CD1c-positive myeloid dendritic cell (primary cell): ENCODE results near the gene SCFD2.
A peak's percentile ranks its signal among the peaks of the same experiment; 100 is the strongest.

Source experiments
- DNase-seq: peaks from one replicate; pipeline ENCODE4 v3.0.0-alpha.2; 2016; ENCODE audit errors: extremely low spot score

Gene SCFD2

GRCh38 chr4:52989865-52990264 is 376.0 kb downstream of the SCFD2 start:
- DNase-seq, result no peak

- DNase-seq, result no peak
These were observed 378.3 kb downstream of the SCFD2 start for GRCh38 chr4:52987392-52988056.

GRCh38 chr4:52984462-52984881 is 381.4 kb downstream of the SCFD2 start:
- no peak for DNase-seq

DNA sequence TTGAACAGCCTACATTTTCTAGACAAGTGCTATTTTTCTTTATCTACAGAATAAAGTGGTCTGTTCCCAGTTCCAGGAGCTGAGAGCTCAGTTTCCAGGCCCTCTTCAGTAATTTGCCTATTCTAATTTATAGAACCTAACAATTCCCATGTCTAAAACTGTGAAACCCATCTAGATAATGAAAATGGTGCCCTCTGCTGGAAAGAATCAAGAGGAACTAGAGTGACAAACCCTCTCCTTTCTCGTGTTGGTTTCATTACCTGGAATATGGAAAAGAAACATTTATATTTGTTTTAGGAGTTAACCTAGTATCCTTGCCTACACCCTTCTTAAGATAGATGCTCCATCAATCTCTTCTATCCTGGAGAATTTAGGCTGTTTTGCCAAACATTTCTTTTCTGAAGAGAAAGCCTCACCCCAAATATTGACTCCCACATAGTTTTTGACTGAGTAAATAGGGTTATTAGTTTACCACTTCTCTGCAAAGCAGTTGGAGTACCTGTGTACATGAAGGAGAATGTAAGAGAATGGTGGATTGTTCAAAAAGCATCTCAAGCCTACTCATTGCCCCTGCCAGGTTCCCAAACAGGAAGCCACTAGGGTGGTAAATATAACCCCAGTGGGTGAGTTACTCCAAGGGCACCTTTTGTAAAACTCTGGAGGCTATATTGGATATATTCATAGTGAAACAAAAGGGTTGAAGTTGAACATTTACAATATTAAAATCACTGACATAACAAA is 382.1 kb downstream of the SCFD2 start:
- peak; percentile 64 for DNase-seq

DNA sequence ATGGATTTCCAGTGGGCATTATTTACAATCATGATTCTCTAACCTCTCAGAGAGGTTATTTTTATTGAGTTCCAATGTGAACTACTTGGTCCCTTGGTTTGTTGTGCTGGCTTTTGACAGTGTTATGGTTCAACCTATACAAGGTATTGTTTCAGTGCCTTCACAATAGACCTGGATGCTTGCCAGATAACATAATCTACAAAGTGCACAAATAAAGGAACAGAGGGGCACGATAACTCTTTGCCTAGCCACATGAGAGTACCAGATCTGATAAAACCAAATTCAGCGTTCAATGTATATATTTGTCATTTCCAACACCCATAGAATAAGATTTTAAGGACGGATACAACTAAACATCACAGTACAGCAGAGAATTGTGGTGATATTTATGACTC is 382.9 kb downstream of the SCFD2 start:
- no peak for DNase-seq

DNA sequence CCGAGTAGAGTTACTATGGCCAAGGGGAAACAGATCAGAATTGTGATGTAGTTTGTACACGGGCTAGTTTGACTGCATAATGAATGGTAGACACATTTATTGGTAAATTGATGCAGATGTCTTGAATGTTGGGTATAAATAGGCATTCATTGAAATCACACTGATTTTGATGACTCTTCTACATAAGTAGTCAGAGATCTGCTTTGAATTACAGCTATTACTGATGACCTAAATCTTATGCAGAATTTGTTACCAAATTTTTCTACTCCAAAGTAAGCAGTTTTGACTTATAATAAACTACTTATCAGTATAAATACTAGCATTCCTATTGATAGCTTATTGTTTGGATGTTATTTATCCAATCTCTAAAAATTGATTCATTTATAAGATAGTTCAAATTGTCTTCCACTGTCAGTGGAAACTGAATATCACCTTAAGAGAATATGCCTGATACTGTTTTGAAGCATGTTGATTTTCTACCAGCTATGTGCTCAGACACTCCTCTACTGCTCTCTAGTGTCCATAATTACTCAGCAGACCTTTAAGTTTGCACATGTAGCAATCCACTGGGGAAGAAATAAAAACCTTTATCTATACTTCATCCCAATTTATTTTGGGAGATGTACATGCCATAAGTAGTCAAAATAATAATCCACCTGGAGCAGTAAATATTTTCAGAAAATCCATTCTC is 383.5 kb downstream of the SCFD2 start:
- no peak for DNase-seq

- no peak for DNase-seq
These were observed 385.9 kb downstream of the SCFD2 start for GRCh38 chr4:52979821-52980590.

DNA sequence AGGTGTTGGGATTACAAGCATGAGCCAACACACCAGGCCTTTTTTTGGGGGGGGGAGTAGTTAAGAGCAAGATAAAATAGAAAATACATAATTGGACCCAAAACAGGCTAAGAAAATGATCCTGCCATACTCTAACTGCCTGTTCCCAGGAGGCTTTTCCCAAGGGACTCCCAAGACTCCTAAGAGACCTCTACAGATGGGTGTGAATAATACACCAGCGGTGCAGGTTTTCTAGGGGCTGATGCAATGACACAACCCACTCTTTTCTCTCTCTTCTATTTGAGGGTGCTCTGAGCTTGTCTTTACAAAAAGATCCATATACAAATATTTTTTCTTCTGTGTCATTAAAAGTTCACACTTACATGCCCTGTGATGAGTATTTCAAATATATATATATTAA is 386.8 kb downstream of the SCFD2 start:
- DNase-seq, result no peak

GRCh38 chr4:52977252-52977651 is 388.6 kb downstream of the SCFD2 start:
- no peak for DNase-seq

- no peak for DNase-seq
These were observed 389.2 kb downstream of the SCFD2 start for GRCh38 chr4:52976523-52977230.

DNA sequence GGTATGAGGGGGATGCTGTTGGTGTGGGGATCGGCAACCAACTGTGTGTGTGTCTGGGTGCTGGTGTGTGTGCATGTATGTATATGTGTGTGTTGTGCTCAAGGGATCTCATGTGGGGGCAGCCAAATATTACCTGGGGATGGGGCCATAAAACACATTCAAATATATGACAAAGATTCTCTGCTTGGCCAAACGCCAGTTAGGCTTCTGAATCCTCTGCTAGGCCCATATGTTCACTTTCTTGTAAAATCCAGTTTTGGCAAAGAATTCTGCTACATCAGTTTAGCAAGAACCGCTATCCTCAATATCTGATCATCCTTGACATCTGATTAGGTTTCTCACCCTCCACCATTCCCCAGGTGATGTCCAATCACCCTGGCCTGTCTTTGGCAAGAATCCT is 397.2 kb downstream of the SCFD2 start:
- no peak for DNase-seq

DNA sequence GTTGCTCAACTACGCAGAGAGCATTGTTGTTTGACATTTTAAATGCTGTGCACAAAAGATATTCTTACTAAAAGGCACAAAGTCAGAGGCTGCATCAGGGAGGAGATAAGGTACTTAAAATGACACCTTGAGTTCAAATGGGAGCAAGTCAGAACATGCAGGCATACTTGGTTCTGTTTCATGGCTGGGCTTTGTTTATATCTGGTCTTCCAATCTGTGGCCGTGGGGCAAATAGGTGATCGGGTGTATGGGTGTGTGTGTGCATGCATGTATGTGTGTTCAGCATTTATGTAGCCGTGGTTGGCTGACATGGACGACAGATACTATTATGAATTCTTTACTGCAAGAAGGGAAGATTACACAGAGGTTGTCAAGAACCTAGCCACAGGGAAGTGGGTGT is 397.6 kb downstream of the SCFD2 start:
- no peak for DNase-seq

- no peak for DNase-seq
These were observed 399.1 kb downstream of the SCFD2 start for GRCh38 chr4:52966781-52967180.

DNA sequence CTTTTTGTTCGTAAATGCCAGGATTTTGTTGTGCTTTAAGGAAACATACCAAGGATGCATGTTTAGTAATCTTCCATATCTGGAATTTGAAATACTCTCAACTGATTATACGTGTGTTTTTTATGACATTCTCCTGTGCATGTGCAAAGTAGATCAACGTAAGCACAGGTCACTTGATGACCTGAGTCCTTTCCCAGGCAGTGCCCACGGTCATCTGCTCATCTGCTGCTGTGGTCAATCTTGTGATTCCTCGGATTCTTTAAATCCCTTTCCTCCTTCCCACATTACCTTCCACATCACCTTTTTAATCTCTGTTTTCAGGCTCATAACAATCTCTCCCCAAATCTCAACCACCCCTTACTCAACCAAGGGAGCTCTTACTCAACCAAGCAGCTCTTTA is 399.7 kb downstream of the SCFD2 start:
- no peak for DNase-seq

GRCh38 chr4:52964561-52965101 is 401.2 kb downstream of the SCFD2 start:
- DNase-seq, result no peak

DNA sequence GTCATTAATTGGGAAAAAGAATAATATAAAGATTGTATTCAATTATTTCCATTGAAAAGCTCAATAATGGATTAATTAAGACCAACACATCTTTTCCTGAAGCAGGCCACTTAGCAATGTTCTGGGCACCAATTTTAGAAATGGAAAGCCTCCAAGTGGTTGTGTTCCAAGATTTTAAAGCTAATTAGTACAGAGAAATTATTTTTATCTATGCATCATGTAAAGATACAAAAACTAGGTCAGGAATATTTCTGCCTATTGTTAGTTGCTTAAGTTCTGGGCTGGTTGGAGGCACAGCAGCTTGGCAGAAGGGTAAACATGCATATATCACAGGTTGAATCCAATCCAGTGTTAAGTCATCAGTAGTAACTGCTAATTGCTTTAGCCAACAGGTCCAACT is 401.9 kb downstream of the SCFD2 start:
- no peak for DNase-seq

- DNase-seq, result no peak
These were observed 403.1 kb downstream of the SCFD2 start for GRCh38 chr4:52962721-52963120.

- no peak for DNase-seq
These were observed 404.0 kb downstream of the SCFD2 start for GRCh38 chr4:52961666-52962412.

- no peak for DNase-seq
These were observed 406.3 kb downstream of the SCFD2 start for GRCh38 chr4:52959541-52959940.

DNA sequence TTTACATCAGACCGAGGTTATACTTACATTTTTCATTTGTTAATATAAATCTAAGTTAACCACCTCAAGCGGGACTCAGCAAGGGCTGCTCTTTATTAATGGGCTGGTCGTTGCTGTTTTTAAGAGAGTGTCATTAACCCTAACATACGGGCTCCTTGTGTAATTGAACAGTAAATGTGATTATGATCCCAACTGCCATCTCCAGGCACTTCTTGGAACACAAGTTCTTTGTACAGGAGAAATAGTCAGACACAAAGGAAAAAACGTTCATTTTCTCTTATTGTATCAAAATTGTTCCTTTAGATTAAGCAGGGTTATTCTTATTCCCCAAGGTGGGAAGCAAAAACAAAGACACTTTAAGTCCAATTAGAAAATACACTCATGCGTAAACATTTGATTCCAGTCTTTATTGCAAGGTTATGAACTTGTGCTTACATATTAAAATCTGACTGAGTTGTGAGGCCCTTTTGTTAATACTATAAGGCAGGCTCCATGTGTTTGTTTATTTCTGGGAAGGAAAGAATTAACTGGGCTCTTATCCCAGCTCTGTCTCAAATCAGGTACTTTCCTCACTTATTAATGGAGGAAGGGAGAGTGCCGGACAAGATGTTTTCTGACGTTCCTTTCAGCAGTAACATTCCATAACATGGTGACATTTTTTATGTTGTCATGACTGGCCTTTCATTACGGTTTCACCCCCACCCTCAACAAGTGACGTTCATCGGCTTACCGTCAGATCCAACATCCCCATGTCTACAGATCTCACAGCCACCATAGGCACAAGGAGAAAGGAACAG is 407.8 kb downstream of the SCFD2 start:
- DNase-seq, result no peak
